ENCODE data around the gene CYP2C18. TPM values are rescaled to one million over a fixed set of nuclear protein-coding genes. Genes with fewer than 3 reads are reported as not detected.
"Not testable (repeated sequence)": the region's sequence is repeated elsewhere in the genome, so short reads cannot be mapped to it uniquely, and the experiment has no call there.

Gene CYP2C18
- total RNA-seq, 1 donor from 2014 or later: 1.1 TPM

- H3K4me3 Mint-ChIP-seq; H3K27ac Mint-ChIP-seq; intact Hi-C loops (cut with micrococcal nuclease); H3K27me3 Mint-ChIP-seq (ENCODE audit: insufficient read depth); DNase-seq (ENCODE audit: low spot score); H3K9me3 Mint-ChIP-seq; H3K36me3 Mint-ChIP-seq (ENCODE audit: low read depth); H3K4me1 Mint-ChIP-seq (ENCODE audit: low read depth): not testable (repeated sequence)
Measured at GRCh38 chr10:94775425-94775824, 91.9 kb downstream of the CYP2C18 start.

- H3K4me1 Mint-ChIP-seq (ENCODE audit: low read depth): no peaks in the 10 kb centered on the region
- intact Hi-C loops (cut with micrococcal nuclease): no loop called here
- no peaks in the 10 kb centered on the region for H3K9me3 Mint-ChIP-seq
- no peak overlapping the region for H3K27ac Mint-ChIP-seq
- no peak overlapping the region for H3K4me3 Mint-ChIP-seq
- DNase-seq (ENCODE audit: low spot score): no peak
- H3K27me3 Mint-ChIP-seq (ENCODE audit: insufficient read depth): no peaks in the 10 kb centered on the region
- no peaks in the 10 kb centered on the region for H3K36me3 Mint-ChIP-seq (ENCODE audit: low read depth)
Measured at GRCh38 chr10:94777886-94778458, 94.4 kb downstream of the CYP2C18 start.

- intact Hi-C loops (cut with micrococcal nuclease): no loop called here
- no peak overlapping the region for H3K27ac Mint-ChIP-seq
Measured at GRCh38 chr10:94780844-94781243, 97.3 kb downstream of the CYP2C18 start.

GRCh38 chr10:94784256-94784655 lies 100.7 kb downstream of the CYP2C18 start:
- no peaks in the 10 kb centered on the region for H3K27me3 Mint-ChIP-seq (ENCODE audit: insufficient read depth)
- no peak for DNase-seq (ENCODE audit: low spot score)
- H3K4me3 Mint-ChIP-seq: no peak overlapping the region
- no peak overlapping the region for H3K27ac Mint-ChIP-seq
- H3K4me1 Mint-ChIP-seq (ENCODE audit: low read depth): no peaks in the 10 kb centered on the region
- no peaks in the 10 kb centered on the region for H3K36me3 Mint-ChIP-seq (ENCODE audit: low read depth)
- no peaks in the 10 kb centered on the region for H3K9me3 Mint-ChIP-seq
- intact Hi-C loops (cut with micrococcal nuclease): no loop called here

More at GRCh38 chr10:94780844-94781243, 97.3 kb downstream of the CYP2C18 start:
- Mint-ChIP-seq H3K36me3 (ENCODE audit: low read depth) (no peaks in the 10 kb centered on the region), H3K9me3 (no peaks in the 10 kb centered on the region), H3K27me3 (ENCODE audit: insufficient read depth) (no peaks in the 10 kb centered on the region), H3K4me3 (no peak overlapping the region), H3K4me1 (ENCODE audit: low read depth) (no peaks in the 10 kb centered on the region)
- no peak for DNase-seq (ENCODE audit: low spot score)

GRCh38 chr10:94785211-94785610 lies 101.7 kb downstream of the CYP2C18 start:
- no peak overlapping the region for H3K27ac Mint-ChIP-seq
- no peak for DNase-seq (ENCODE audit: low spot score)
- intact Hi-C loops (cut with micrococcal nuclease): no loop called here
- H3K4me3 Mint-ChIP-seq: no peak overlapping the region
- H3K9me3 Mint-ChIP-seq: no peaks in the 10 kb centered on the region
- H3K27me3 Mint-ChIP-seq (ENCODE audit: insufficient read depth): no peaks in the 10 kb centered on the region
- no peaks in the 10 kb centered on the region for H3K4me1 Mint-ChIP-seq (ENCODE audit: low read depth)
- H3K36me3 Mint-ChIP-seq (ENCODE audit: low read depth): no peaks in the 10 kb centered on the region

Other genes starting within 250 kb of the CYP2C18 start
- gene HELLS, start 137.9 kb upstream of the CYP2C18 start, total RNA-seq: 224 and 228 TPM in 2 replicates
- not detected in 2 replicates for gene CYP2C19, start 79.0 kb downstream of the CYP2C18 start, total RNA-seq

Data from activated T-helper 1 cell treated with anti-CD3 and anti-CD28 coated beads, Interleukin-12 subunit alpha, Interleukin-12 subunit beta, Interleukin-2, Interleukin-4 antibody, amounts not matched to agents 30 ng/mL and 10 ng/mL and 1 ng/mL, durations not matched to agents 14 hours and 24 hours and 36 hours (primary cell).